NCI-H345 treated with DMSO at 0.1 percent for 48 hours (cell line): ENCODE results near the gene KCNQ2.
A peak's percentile ranks its signal among the peaks of the same experiment; 100 is the strongest.

Source experiments
- DNase-seq: peaks from one replicate; lab custom pipeline; 2025; ENCODE audit not compliant: unreplicated experiment; lab: John Stamatoyannopoulos, UW

The KCNQ2 gene

GRCh38 chr20:63471717-63471980 is 806 bp downstream of the KCNQ2 start:
- DNase-seq: no peak

DNA sequence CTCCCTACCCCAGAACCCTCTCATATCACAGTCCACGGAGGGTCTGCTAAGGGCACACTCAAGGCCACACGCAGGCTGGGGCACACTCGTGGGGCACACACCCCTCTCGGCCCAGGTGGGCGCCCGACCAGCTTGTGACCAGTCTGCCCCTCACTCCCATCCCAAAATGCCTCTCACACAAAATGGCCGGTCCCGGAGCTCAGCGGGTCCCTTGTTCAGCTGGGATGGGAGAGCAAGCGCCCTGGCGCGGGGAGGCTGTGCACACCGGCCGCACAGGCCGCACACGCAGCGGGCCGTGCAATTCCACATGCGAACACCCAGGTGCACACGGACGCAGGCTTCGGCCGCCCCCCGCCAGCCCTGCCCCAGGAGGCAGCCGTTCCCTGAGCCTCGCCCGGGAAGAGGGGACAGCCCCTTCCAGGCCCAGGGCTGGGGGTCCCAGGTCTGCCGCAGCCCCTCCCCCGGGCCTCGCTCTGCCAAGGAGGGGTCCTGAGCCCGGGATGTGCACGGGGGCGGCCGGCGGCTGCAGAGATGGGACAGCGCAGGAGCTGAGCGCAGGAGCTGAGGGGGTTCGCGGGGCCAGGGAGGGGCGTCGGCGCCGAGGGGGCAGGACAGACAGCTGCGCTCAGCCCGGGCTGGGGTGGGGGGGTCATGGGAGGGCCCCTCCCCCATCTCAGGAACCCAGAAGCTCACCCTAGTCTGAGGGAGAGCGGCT is 1.3 kb downstream of the KCNQ2 start:
- DNase-seq: no peak

GRCh38 chr20:63470410-63470809 is 2.0 kb downstream of the KCNQ2 start:
- no peak for DNase-seq

- no peak for DNase-seq
Observed at GRCh38 chr20:63469713-63470101, 2.7 kb downstream of the KCNQ2 start.

- no peak for DNase-seq
Observed at GRCh38 chr20:63469019-63469712, 3.3 kb downstream of the KCNQ2 start.

GRCh38 chr20:63468421-63468820 is 4.0 kb downstream of the KCNQ2 start:
- DNase-seq: no peak

GRCh38 chr20:63467294-63468083 is 5.0 kb downstream of the KCNQ2 start:
- no peak for DNase-seq

DNA sequence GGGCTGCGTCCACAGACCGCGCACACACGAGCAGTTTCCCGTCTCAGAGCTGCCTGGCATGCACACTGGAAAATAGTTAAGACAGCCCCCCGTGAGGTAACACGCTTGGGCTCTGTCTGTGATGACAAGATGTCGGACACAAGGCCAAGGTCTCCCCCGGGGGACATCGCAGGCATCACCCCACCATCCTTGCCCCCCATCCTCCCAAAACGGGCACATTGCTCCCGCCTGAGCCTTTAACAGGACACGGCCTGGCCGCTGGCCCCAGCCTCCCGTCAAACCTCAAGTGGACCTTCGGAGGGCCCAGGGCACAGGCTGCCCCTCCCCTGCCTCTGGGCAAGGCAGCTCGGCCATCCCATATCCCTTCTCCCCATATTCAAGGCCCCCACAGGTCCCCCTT is 5.6 kb downstream of the KCNQ2 start:
- DNase-seq: no peak

GRCh38 chr20:63466250-63466825 is 6.1 kb downstream of the KCNQ2 start:
- no peak for DNase-seq

- DNase-seq: no peak
Observed at GRCh38 chr20:63465380-63466249, 6.8 kb downstream of the KCNQ2 start.

DNA sequence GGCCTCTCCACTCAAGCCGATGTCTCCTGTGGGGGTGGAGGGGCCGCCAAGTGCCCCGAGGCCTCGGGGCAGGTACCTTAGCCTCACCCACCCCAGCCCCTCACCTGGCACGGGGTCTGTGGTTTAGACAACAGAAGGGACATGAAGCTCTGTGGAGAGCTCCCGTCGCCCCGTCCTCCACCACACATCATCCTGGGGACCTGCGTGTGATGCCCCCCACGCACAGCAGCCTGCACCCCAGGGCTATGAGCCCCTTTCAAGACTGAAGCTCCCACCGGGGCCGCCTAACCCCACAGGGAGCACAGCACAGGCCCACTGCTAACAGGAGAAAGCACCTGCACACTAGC is 8.2 kb downstream of the KCNQ2 start:
- no peak for DNase-seq

GRCh38 chr20:63463400-63464288 is 8.8 kb downstream of the KCNQ2 start:
- DNase-seq: no peak

GRCh38 chr20:63462244-63462643 is 10.2 kb downstream of the KCNQ2 start:
- no peak for DNase-seq

- DNase-seq: no peak
Observed at GRCh38 chr20:63461104-63461763, 11.2 kb downstream of the KCNQ2 start.

GRCh38 chr20:63459070-63459380 is 13.4 kb downstream of the KCNQ2 start:
- DNase-seq: no peak

GRCh38 chr20:63458170-63459069 is 14.0 kb downstream of the KCNQ2 start:
- no peak for DNase-seq

GRCh38 chr20:63457737-63458136 is 14.7 kb downstream of the KCNQ2 start:
- DNase-seq: peak; percentile 25

DNA sequence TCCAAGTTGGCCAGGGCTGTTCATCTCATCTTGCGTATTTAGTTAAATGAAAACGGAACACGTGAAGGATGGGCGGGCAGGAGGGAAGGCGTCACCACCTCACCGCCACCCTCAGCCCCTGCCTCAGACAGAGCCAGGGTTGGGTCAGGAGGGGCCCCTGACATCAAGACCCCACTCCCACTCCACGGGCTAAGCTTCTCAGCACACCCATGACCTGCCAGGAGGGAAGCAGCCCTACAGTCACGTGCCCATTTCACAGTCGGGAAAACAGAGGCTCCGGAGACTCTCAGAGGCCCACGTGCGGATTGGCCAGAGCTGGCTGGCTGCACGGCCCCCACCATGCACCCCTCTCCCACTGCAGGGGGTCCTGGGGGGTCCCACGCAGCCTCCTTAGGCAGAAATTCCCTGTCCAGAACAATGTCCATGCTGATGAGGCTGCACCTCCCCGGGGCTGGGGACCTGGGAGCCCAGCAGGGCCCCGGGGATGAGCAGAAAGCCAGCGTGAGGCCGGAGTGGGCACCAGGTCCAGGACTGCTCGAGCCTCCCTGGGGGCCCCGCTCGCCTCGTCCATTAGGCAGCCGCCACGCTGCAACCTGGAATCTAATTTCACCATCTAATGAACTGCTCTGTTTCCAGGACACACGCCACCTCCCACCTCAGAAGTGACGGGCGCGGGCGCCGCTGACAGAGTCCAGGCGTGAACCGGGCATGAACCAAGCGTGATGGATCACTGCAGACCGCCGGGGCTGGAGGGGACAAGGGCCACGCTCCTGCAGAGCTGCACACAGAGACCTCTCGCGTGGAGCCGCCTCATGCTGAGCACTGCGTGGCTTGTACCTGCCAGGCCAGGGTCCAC is 15.8 kb downstream of the KCNQ2 start:
- DNase-seq: no peak
